ENCODE measurements around the gene ASCL2.
"Not testable (repeated sequence)": the region's sequence is repeated elsewhere in the genome, so short reads cannot be mapped to it uniquely, and the experiment has no call there.

The ASCL2 gene

DNA sequence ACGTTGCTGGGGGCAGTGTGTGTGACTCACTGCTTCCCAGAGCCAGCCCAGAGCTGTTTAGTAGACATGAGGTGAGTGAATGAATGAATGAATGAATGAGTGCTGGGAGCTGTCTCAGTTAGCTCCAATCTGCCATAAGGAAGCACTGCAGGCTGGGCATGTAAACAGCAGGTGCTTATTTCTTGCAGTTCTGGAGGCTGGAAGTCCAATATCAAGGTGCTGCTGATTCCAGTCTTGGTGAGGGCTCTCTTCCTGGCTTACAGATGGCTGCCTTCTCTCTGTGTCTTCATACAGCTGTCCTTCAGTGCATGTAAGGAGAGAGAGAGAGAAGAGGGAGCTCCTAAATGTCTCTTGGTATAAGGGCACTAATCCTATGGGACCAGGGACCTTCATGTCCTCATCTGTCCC lies 27.2 kb upstream of the ASCL2 start:
- no peak for DNase-seq (ENCODE audit: low spot score)

DNA sequence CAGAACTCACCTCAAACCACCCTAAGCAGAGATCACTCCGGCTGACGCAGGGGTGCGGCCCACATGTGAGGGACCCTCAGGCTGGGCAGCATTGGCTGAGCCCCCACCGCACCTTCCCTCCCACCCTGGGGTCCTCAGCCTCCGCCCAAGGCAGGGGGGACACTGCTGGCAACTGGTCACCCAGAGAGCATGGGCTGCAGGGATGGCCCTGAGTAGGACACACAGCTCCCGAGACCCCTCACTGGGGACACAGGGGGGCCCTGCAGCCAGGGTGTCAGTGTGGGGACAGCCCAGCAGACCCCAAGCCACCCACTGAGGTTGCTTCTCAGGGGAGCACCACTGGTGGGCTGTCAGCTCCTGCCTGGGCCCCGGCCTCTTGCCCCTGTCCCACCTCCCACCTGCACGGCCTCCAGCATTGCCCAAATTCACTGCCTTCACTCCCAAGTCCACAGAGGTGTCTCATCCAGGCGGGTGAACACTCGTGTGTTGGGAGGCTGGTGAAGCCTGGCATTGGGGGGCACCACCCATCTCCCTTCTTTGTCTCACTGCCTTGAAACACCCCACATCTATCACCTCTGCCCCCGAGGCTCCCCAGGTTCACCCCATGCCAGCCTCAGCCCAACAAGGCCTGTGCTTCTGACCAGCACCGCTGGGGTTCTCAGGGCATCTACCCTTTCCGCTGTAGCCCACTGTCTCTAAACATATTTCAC lies 26.7 kb upstream of the ASCL2 start:
- no peak for DNase-seq (ENCODE audit: low spot score)

DNA sequence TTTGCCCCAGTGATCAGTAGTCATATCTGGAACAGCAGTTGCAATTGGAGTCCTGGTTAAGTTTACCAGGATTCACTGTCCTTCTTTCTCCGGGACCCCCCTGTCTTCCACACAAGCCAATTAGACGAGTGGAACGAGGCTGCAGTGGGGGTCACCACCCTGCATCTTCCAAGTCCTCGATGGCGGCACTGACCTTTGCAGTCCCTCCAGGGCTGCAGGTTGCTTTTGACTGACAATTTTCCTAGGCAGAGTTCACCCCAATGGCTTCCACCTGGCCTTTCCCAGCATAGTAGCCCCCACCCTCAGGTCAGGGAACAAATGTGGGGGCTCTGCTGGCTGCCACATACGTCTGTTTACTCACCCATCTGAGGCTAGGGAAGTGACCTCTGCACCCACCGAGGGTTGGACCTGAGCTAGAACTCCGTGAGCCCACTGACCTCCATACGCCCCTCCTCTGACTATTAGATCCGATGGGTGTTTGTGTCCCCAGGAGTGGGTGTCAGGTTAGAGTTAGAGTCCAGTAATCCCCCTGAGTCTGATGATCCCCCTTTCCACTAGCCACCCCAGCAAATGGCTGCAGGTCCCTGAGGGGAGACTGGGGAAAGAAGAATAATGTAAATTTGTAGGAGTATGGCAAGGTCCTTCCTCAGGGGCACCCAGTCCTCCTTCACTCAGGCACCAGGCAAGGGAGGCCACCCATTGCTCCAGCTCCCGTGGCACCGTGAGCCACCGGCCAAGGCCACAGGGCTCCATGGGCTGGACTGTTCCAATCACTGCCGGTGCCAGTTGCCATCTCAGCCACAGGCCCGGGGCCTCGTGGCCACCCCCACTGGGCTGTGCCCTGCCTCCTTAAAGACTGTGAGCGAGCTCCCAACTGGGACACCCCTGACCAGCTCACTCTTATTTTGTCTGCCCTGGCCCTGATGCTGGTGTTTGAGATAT lies 25.9 kb upstream of the ASCL2 start:
- no peak for DNase-seq (ENCODE audit: low spot score)

DNA sequence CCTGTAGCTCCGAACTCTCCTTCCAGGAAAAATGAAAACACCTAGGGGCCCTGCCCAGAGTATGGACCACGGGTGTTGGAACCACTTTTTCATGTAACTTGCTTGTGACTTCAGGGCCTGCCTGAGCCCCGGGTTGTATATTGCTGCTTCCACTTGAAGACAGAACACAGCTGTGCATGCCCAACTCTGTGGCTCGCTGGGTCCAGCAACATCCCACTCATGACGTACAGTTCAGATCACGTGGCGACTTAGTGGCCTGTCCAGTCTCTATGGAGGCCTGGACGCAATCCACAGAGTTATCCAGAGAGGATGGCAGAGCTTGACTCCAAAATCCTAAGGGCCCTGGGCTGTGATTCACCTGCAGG lies 24.5 kb upstream of the ASCL2 start:
- DNase-seq (ENCODE audit: low spot score) = no peak

DNA sequence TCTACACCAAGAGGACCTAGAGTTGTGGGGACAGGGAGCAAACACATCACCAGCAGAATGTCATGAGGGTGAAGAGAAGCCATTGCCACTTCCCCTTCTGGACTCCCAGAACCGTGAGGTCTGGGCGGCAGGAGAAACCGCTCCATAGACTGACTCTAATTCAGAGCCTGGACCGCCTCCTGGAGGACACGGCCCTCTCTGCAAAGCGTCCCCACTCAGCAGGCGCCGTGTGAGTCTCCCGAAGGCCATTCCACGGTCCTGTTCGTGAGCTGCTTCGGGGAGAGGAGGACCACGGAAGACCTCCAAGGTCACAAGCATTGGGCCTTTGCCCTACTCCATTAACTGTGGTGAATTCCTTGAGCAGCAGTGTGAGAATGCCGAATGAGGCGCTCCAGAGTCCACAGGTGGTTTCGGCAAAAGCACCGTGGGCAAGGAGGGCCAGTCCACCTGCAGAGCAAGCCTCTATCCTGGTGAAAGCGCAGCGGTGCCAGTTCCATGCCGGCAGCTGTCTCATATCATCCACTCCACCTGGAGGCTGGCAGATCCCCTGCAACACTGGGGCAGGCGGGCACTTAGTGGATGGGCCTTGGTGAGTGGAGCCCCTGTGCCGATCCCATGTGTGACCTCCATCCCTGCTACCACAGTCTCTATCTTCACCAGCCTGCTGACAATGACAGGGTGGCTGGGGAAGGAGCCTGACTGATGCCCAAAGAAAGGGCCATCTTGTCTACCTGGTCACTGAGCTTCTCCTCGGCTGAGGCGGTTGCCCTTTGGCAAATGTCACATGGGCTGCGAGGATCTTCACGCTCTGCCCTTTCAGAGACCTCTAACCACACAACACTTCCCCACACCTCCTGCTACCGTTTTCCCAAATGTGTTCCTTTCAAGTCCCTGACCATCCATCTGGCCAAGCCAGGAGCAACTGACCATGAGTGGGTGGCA lies 23.9 kb upstream of the ASCL2 start:
- DNase-seq (ENCODE audit: low spot score) = no peak

DNA sequence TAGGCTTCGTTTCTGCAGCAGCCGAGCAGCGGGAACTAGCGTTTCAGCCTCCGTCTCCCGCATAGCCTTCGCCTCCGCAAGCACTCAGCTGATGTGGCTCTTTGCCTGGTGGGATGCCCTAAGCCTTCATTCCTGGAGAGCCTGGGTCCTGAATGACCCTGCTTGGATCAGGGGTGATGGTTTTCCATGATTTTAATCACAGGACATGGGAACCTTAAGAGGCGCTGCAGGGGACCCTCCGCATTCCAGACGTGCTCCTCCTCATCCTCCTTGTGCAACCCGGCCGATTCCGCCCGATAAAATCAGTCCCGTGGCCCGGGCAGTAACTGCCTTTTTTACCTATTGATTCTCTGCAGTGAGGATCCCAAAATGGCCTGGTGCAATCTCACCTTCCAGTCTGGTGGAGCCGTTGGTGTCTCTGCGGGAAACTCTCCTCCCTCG lies 23.2 kb upstream of the ASCL2 start:
- no peak for DNase-seq (ENCODE audit: low spot score)

DNA sequence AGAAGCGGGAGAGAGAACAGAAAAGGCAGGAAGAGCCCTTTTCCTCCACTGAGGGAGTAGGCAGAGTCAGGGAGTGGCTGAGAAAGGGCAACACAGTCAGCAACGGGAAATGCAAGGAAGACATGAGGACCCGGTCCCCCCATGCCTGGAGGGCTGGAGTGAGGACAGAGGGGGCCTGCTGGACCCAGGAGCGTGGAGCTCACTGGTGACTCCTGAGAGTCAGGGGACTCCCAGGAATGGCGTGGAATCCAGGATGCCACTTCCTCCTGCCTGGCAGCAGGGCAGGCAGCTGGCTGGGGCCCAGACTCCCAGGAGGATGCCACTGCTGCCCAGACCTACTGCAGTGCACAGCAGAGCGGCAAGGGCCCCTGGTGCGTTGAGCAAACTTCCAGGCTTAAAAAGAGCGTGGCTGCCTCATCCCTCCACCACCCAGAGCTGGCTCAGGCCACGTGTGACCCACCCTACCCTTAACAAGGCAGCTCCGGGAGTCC lies 20.0 kb upstream of the ASCL2 start:
- DNase-seq (ENCODE audit: low spot score) = no peak

DNA sequence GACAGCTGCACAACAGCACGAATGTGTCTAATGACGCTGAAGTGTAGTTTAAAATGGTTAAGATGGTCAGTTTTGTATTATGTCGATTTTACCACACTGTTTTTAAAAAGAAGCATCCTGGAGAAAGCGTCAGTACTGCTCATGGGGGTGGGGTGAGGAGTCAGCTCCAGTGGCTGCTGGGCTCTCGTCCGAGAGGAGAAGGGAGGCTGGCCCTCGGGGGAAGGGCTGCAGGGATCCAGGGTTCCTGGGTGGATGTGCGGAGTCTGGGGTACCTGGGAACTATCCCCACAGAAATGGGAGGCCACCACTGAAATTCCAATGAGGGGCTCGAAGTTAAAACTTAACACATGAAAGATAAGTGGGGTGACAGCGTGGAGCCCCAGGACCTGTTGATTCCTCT lies 19.5 kb upstream of the ASCL2 start:
- DNase-seq (ENCODE audit: low spot score) = no peak

DNA sequence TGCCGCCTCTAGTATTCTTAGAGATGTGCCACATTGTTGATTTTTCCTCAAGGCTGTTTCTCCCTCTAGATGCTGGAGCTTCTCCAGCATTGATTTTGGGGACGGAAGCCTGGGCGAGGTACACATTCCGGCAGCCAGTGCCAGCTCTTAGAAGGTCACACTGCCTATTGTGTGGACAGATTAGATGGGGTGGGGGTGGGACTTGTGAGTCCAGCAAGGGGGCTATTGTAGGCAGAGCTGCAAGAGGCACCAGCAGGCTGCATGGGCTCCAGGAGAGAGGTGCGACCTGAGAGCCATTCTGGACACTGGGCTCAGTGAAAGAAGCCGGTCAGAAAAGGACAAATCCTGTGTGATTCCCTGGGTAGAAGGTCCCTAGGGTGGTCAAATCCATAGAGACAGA lies 19.0 kb upstream of the ASCL2 start:
- DNase-seq (ENCODE audit: low spot score) = no peak

DNA sequence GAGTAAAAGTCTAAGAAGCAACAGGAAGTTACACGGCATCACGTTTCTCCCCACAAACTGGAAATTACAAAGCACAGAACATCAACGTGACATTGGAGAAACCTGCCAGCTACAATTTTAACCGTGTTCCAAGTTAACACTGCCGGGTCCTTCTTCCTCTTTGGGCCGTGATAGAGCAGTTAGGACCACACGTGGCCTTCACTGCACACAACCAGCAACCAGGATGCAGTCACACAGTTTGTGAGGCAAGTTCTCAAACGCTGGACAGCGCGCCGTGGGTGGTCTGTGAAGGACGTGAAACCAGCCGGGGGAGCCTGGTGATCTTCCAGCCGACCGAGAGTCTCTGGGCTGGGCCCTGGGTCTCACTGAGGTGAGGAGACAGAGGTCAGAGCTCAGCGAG lies 16.7 kb upstream of the ASCL2 start:
- no peak for DNase-seq (ENCODE audit: low spot score)

DNA sequence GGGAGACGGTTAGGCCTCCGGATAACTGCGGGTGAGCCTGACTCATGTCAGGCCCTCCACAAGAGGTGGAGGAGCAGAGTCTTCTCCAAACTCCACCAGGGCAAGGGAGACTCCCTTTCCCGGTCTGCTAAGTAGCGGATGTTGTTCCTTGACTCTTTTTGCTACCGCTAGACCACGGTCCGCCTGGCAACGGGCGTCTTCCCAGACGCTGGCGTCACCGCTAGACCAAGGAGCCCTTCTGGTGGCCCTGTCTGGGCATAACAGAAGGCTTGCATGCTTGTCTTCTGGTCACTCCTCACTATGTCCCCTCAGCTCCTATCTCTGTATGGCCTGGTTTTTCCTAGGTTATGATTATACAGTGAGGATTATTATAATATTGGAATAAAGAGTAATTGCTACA lies 16.0 kb upstream of the ASCL2 start:
- DNase-seq (ENCODE audit: low spot score) = not testable (repeated sequence)

DNA sequence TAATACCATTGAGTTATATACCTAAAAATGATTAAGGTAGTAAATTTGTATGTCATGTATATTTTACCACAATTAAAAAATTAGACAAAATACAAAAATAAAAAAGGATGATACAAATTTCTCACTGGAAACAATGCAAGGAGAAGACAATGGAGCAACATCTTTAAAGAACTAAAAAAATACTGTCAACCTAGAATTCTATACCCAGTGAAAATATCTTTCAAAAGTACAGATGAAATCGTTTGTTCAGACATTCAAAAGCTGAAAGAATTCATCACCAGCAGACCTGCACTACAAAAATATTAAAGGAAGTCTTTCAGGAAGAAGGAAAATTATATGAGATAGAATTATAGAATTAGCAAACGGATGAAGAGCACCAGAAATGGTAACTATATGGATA lies 9.8 kb upstream of the ASCL2 start:
- no peak for DNase-seq (ENCODE audit: low spot score)

DNA sequence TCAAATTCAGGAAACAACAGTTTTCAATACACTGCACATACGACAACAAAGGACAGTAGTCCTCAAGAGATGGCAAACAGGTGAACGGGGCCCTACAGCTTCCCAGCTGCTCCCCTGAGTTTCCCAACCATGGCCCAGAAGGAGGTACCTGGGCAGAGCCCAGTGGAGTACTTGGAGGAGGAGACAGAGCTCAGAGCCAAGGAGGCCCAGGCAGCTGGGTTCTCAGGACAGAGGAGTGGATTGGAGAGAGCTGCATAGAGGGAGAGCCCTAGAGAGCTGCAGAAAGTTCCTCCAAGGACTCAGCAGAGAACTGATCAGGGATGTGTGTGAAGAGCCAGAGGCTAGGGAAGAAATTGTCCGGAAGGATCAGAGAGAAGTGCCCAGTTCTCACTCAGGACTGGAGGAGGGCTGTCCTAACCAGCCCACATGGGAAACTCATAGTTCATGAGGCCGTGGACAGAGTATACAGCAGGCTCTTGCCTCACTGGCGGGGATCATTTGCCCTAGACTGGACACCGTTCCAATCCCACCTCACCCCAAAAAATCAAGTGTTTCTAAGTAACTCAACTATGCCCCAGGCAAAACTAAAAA lies 7.6 kb upstream of the ASCL2 start:
- no peak for DNase-seq (ENCODE audit: low spot score)

DNA sequence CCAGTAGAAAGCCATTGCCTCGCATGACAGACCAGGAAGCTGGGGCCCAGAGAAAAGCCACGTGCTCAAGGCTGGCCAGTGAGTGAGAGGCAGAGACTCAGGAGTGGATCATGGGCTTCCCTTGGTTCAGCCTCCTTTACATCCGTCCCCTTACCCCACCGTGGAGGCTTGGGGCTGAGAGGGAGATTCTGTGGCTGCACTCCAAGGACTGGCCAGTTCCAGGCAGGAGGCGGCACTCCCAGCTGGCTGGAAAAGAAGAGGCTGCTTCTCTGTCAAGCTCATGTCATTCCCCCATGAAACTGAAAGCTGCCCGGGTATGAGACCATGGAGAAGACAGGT lies 6.6 kb upstream of the ASCL2 start:
- DNase-seq (ENCODE audit: low spot score) = no peak

DNA sequence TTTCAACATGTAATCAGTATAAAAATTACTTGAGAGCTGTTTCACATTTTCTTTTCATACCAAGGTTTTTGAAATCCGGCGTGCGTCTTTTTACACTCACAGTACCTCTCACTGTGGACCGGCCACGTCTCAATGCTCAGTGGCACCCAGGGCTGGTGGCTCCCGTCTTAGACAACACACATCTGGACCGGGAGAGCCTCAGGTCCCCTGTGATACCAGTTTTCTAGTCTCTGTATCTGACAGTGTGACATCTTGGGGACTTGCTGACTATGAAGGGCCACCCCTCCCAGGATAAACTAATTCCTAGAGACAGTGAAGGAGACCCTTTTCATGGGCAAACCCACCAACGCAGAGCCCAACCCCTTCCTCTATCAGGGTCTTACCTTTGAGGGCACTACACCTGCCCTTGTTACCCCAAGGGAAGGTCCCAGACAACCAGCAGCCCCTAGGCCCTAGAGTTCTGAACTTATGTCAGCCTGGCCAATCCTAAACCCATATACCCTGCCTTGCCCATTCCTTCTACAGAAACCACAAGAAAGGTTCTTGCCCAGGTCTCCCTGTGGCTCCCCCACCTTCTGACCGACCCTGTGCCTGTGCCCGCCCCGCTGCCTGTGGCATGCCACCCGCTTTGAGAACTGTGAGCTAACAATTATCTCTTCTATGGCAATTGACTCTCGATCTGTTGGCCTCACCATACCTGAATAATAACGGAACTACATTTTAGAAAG lies 6.1 kb upstream of the ASCL2 start:
- no peak for DNase-seq (ENCODE audit: low spot score)

DNA sequence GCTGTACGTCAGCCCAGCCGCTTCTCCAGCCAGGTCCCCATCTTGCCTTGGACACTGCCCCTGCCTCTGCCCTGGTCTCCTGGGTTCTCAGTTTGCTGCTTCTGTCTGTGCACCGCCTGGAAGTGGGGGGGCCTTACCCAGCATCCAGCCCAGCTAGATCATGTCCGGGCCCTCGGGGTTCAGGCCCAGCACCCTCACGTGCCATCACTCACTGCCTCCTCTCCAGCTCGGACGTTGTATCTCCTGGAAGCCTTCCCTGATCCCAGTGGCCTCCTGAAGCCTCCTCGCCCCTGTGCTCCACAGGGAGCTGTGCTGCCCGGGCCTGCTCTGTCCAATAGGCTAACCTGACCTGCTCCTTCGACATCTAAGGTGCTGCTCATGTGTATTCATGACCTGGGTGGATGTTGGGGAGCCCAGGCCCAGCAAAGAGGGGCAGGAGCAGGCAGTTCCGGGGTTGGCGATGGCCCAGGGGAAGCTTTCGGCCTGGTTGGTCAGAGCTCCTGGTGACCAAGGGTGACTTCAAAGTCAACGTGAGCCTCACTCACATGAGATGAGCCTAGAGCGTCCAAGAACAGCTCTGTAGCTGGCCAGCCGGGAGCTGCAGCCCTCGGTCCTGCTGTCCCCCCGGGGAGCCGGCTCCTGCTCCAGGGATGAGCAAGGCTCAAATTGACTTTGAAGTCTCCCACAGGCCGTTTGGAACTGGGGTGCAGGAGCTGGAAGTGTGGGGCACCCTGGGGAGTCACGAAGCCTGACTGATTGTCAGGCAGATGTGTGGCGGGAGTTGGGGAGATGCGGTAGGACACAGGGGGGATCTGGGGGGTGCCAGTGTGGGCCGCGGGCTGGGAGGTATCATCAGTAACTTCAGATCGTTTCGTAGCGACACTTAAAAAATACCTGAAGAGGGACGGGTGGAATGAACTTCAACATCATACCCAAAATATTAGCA lies 5.2 kb upstream of the ASCL2 start:
- DNase-seq (ENCODE audit: low spot score) = no peak

DNA sequence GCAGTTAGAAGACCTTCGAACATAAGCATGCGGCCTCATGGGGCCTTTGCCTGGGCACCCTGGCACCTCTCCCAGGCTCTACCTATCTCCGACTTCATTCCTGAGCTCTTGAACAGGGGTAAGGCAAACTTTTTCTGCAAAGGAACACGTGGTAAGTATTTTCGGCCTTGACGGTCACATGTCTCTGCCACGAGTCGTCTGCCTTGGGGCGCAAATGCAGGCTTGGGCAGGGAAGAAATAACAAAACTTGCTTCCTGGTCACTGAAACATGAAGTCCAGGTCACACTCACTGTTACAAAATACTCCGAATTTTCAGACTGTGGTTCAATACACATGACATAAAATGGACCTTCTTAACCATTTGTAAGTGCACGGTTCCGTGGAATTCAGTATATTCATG lies 3.4 kb upstream of the ASCL2 start:
- no peak for DNase-seq (ENCODE audit: low spot score)

DNA sequence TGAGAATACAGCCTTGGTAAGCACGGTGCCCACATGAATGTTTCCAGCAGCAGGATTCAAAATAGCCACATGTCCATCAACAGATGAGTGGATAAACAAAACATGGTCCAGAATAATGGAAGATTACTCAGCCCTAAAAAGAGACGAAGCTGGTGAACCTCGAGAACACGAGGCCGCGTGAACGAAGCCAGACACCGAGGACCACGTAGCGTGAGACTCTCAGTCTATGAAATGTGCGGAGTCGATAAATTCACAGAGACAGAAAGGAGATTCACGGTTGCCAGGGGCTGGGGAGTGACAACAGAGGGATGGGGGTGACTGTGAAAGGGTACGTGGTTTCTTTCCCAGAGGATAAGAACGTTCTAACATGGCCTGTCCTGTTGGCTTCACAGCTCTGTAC lies 2.9 kb upstream of the ASCL2 start:
- no peak for DNase-seq (ENCODE audit: low spot score)

DNA sequence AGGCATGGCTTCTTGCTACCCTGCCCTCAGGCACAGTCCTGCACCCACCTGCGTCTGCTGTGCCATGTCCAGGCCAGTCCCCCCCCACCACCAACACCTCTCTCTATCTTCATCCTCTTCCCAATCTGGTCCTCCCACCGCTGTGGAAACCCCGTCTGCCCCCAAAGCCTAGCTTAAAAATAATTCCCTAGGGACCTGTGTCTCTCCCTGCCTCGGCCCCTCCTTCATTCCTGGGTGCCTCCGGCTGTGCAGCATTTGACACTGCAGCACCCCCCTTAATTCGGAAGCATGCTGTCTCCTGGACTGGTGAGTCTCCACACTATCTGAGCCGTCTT lies 2.5 kb upstream of the ASCL2 start:
- no peak for DNase-seq (ENCODE audit: low spot score)

DNA sequence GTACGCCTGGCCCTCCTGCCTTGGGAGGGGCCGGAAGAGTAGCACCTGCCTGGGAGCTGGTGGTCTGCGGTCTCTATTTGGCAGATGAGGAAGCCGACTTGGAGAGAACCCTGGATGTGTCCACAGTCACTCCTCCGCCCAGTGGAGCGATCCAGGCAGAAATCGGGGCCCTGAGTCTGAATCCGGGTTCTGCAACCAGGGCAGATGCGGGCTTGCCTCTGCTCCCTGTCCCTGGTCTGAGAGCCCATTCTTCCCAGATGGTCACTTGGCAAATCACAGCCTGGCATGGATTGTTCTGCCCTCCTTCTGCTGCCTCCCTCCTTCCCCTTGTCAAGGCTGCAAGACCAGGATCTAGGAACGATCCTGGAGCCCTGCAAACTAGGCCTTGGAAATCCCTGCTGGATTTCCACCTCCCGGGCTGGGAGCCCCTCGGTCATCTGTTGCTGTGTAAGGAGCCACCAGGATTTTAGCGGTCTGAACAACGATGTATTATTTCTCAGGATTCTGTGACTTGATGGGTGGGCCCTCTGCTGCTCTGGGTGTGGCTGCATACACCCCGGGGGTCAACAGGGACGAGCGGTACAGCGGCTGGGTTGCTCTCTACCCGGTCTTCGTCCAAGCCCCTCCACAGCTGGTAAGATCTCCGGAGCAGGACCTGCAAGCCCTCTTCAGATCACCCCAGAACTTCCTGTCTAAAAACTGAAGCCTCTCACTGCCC lies 2.0 kb upstream of the ASCL2 start:
- DNase-seq (ENCODE audit: low spot score) = no peak

All from SW480 (cell line).